Activated T-cell treated with anti-CD3 and anti-CD28 coated beads for 24 hours (primary cell): ENCODE data around the gene SLC4A2.
A peak's percentile ranks its signal among the peaks of the same experiment; 100 is the strongest.
"Not testable (repeated sequence)": the region's sequence is repeated elsewhere in the genome, so short reads cannot be mapped to it uniquely, and the experiment has no call there.

Source experiments
- DNase-seq: peaks from one replicate; pipeline ENCODE4 v3.0.0-alpha.2; 2020; ENCODE audit warnings: low read depth

The SLC4A2 gene, protein sequence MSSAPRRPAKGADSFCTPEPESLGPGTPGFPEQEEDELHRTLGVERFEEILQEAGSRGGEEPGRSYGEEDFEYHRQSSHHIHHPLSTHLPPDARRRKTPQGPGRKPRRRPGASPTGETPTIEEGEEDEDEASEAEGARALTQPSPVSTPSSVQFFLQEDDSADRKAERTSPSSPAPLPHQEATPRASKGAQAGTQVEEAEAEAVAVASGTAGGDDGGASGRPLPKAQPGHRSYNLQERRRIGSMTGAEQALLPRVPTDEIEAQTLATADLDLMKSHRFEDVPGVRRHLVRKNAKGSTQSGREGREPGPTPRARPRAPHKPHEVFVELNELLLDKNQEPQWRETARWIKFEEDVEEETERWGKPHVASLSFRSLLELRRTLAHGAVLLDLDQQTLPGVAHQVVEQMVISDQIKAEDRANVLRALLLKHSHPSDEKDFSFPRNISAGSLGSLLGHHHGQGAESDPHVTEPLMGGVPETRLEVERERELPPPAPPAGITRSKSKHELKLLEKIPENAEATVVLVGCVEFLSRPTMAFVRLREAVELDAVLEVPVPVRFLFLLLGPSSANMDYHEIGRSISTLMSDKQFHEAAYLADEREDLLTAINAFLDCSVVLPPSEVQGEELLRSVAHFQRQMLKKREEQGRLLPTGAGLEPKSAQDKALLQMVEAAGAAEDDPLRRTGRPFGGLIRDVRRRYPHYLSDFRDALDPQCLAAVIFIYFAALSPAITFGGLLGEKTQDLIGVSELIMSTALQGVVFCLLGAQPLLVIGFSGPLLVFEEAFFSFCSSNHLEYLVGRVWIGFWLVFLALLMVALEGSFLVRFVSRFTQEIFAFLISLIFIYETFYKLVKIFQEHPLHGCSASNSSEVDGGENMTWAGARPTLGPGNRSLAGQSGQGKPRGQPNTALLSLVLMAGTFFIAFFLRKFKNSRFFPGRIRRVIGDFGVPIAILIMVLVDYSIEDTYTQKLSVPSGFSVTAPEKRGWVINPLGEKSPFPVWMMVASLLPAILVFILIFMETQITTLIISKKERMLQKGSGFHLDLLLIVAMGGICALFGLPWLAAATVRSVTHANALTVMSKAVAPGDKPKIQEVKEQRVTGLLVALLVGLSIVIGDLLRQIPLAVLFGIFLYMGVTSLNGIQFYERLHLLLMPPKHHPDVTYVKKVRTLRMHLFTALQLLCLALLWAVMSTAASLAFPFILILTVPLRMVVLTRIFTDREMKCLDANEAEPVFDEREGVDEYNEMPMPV

DNA sequence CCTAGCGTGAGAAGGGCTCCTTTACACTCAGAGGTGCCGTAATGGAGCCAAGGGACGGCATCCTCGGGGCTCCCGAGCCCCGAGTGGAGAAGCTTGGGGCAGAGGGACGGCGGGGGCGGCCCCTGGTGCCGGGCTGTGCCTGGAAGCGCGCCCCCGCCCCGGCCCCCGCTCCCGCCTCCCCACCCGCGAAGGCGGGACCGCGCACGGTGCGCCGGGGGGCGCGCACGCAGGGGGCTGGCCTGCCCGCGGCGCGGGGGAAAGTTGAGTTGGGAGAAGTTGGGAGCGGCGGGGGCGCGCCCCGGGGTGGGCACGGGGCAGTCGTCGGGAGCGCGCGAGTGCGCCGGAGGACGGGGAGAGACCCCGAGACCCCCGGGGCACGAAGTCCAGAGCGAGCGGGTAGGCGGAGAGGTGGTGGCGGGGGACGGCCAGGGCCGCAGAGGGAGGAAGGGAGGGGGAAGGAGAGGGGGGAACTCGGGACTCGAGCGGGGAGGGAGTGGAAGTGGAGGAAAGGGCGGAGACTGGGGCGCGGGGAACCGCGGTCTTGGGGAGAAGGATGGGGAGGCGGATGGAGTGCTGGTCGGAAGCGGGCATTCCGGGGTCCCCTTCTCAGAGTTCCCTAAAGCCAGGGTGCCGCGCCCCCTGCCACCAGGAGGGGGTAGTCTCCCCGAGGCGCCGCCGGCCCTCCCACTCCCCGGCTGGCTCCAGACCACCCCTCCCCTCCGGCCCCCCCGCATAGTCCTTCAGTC lies at the start of gene SLC4A2:
Gene SLC4A2, plus strand, starts transcription at position 223 of the 746 bp plus-strand sequence. CDS start 2,399 bp downstream, outside the sequence.
- DNase-seq: peak; percentile 64

DNA sequence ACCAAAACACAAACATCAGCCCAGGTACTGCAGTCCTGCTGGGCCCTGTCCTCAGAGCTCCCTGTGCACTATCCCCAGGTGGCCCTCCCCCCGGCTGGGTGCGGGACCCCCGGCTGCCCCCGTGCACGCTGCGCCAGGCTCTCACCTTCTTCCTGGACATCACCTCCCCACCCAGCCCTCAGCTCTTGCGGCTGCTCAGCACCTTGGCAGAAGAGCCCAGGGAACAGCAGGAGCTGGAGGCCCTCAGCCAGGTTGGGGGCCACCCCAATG lies 49.4 kb upstream of the SLC4A2 start:
- no peak for DNase-seq

DNA sequence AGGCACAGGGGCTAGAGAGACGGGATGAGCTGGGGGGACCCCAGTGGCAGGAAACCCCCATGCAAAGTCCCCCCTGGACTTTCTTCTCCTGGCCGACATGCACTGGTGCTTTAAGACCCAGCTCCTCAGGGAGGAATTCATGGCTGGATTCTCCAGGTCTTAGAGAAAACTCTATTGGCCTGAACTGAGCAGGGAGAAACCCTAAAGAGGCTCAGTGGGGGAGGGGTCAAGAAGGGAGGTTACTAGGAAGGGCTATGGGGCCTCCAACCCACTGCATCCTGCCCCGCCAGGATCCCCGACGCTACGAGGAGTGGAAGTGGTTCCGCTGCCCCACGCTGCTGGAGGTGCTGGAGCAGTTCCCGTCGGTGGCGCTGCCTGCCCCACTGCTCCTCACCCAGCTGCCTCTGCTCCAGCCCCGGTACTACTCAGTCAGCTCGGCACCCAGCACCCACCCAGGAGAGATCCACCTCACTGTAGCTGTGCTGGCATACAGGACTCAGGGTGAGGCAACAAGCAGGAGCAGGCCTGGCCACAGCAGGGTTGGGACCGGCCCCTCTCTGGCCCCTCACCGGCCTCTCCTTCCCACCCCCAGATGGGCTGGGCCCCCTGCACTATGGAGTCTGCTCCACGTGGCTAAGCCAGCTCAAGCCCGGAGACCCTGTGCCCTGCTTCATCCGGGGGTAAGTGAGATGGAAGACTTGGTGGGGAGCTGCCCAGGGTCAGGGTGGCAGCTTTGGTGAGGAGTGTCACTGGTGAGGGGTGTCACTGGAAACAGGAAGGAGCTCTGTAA lies 48.9 kb upstream of the SLC4A2 start:
- DNase-seq: peak; percentile 31

DNA sequence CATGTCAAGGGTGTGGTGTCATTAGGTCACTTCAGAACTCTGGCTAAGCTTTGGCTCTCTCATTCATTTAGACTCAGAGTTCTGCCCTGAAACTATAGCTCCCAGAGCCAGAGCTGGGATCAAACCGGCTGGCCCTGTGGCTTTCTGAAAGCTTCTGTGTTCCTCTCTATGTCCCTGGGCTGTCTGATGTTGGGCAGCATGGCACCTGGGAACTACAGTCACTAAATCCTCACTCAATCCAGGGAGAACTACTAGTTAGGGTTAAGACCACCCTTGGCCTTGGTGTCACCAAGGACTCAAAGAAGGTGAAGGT lies 48.3 kb upstream of the SLC4A2 start:
- no peak for DNase-seq

DNA sequence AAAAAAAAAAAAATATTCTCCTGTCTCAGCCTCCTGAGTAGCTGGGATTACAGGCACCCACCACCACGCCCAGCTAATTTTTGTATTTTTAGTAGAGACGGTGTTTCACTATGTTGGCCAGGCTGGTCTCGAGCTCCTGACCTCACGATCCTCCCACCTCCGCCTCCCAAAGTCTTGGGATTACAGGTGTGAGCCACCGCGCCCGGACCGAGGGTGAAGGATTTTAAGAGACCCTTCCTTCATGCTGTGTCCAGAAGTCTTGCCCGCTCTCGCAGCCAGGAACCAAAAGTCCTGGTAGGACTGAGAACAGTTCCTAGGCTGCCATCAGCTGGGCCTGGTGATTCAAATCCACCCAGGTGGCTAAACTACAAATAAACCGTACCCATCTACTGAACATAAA lies 47.8 kb upstream of the SLC4A2 start:
- not testable (repeated sequence) for DNase-seq

- no peak for DNase-seq
Observed at GRCh38 chr7:151012031-151012692, 47.2 kb upstream of the SLC4A2 start.

DNA sequence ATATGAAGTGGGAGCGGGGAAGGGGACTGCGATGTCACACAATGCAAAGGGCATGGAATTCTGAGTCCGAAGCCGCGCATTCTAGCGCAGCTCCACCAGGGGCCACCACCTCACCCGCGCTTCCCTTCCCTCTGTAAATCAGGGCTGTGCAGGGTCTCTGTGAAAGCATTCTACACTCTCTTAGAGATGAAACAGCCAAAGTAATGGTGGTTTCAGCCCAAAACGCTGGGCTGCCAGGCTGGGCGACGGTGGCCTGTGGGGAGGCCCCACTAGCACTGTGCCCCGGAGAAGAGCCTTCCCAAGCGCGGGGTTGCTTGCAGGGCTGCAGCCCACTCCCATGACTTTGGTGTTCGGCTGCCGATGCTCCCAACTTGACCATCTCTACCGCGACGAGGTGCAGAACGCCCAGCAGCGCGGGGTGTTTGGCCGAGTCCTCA lies 46.5 kb upstream of the SLC4A2 start:
- no peak for DNase-seq

GRCh38 chr7:151013356-151013732 lies 46.0 kb upstream of the SLC4A2 start:
- no peak for DNase-seq

DNA sequence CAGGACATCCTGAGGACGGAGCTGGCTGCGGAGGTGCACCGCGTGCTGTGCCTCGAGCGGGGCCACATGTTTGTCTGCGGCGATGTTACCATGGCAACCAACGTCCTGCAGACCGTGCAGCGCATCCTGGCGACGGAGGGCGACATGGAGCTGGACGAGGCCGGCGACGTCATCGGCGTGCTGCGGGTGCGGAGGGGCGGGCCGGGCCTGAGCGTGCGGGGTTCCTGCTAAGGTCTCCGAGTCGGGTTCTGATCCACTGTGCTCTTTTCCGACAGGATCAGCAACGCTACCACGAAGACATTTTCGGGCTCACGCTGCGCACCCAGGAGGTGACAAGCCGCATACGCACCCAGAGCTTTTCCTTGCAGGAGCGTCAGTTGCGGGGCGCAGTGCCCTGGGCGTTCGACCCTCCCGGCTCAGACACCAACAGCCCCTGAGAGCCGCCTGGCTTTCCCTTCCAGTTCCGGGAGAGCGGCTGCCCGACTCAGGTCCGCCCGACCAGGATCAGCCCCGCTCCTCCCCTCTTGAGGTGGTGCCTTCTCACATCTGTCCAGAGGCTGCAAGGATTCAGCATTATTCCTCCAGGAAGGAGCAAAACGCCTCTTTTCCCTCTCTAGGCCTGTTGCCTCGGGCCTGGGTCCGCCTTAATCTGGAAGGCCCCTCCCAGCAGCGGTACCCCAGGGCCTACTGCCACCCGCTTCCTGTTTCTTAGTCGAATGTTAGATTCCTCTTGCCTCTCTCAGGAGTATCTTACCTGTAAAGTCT lies 45.5 kb upstream of the SLC4A2 start:
- DNase-seq: peak; percentile 74

DNA sequence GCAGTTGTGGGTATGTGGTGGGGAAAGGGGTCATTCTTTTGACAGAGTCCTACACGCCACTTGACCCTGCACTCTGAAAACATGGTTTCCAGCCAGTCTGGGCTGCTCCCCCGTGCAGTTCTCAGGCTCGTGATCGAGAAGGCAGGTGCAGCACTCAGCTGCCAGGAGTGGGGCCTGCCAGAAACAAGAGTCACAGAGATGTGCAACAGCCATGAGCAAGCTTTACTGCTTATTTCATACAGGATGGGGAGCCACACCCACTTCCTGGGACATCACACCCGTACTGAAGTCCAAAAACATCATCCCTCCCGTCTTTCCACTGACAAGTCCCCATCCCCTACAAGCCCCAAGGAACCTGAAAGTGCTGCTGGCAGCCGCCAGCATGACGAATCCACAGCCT lies 44.4 kb upstream of the SLC4A2 start:
- DNase-seq: no peak

GRCh38 chr7:151015967-151016366 lies 43.4 kb upstream of the SLC4A2 start:
- no peak for DNase-seq

GRCh38 chr7:151016505-151016904 lies 42.9 kb upstream of the SLC4A2 start:
- DNase-seq: no peak

DNA sequence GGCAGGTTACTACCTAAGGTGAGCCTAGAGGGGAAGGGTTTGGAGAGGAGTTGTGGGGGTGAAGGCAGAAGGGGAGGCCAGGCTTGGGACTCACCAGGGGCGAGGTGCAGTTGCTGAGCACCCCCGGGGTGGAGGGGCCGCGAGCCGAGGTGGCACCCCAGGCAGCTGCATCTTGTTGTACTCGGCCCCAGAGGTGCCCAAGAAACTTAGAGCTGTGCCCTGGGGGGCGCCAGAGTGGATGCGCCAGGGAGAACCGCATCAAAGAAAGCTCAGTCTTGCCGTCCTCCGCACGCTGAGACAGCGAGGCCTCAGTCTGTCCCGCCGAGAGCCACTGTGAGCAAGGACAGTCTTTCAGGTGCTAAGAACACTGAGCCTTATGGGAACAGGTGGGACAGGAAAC lies 42.4 kb upstream of the SLC4A2 start:
- no peak for DNase-seq

DNA sequence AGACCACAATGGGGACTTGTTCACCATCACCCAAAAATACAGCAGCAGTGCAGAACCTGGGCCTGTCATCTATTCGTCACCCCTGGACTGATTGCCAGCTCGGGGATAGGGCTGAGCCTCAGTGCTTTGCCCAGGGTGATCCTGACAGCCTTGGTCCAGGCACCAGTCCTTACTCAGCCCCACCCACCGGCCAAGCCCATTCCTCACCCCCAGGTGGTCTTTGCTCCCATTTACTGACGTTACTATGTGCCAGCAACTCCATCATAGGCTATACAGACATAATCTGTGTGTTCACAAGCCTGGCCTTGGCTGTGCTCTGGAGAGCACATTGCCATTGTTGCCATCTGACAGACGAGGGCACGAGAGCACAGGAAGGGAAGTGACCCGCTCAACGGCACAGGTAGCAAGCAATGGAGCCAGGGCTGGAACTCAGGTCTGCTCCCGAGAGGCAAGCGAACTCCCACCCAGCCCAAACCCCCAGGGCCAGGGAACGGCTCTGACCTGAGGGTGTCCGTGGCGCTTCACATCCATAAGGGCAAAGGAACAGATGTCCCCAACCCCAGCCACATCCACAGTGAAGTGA lies 41.9 kb upstream of the SLC4A2 start:
- no peak for DNase-seq

- peak; percentile 73 for DNase-seq
Observed at GRCh38 chr7:151017953-151018420, 41.4 kb upstream of the SLC4A2 start.

DNA sequence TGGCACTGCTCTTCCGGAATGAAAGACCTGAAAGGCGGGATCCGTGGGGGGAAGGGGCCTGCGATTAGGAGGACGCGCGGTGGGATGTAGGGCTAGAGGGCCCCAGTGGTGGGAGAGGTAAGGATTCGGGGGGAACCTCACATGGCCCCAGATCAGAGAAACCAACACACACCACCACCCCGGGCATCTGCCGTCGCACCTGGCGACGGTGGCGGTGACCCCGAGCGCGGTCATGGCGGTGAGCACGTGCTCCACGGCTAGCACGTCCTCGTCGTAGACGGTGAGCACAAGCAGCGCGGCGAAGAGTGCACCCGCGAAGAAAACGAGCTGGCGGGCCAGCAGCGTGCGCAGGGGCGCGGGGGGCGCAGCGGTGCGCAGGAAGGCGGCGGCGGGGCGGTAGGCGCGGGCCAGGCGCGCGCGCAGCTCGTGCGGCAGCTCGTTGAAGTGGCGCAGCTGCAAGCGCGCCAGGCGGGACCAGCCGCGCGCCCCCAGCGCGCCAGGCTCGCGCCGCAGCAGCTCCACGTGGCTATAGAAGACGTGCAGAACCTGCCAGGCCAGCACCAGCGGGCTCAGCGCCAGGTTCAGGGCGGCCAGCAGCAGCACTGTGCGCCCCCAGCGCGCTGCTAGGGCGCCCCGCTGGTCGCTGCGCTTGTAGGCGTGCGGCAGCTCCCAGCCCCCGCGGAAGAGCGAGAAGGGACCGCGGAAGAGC lies 40.8 kb upstream of the SLC4A2 start:
- no peak for DNase-seq

GRCh38 chr7:151019130-151019447 lies 40.3 kb upstream of the SLC4A2 start:
- DNase-seq: no peak

- DNase-seq: no peak
Observed at GRCh38 chr7:151020231-151020630, 39.2 kb upstream of the SLC4A2 start.

- no peak for DNase-seq
Observed at GRCh38 chr7:151023232-151023631, 36.2 kb upstream of the SLC4A2 start.
